Epithelial cell of esophagus (primary cell): ENCODE results near the gene LRMDA.

Experiments used
- DNase-seq: peaks from one replicate; pipeline ENCODE4 v3.0.0; 2010; ENCODE audit warnings: low read depth
- H3K4me3 ChIP-seq: 2 replicates; pipeline ENCODE4 v1.5.1; 2011; ENCODE audit warnings: mild to moderate bottlenecking, low read length, control low read depth
- CTCF ChIP-seq: IDR thresholded peaks from 2 replicates; pipeline ENCODE4 v1.5.1; 2011; ENCODE audit warnings: low read depth, mild to moderate bottlenecking, low read length, control low read depth, inconsistent platforms; ENCODE audit not compliant: insufficient read depth; ENCODE audit errors: missing control alignments

Gene LRMDA

DNA sequence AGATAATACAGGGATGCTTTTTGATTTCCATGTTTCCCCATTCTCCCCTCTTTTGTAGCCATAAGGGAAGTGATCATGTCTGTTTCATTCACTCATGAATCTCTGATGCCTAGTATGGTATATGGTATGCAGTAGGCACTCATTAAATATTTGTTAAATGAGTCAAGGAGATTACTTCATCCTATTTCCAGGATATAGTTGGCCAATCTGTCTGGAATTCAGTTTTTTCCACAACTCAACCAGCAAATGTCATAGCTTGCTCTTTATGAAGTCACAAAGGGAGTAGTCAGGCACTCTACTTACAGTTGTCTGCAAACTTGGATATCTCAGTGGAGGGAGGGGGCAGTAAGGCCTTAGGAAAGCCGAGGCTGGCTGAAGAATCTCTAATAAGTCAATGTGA, 853.6 kb downstream of the LRMDA start:
- DNase-seq, result peak; percentile 79
- no peak for TF ChIP-seq CTCF
- no peak overlapping the region for H3K4me3 ChIP-seq

GRCh38 chr10:76285515-76285914, 854.1 kb downstream of the LRMDA start:
- no peak for DNase-seq

GRCh38 chr10:76286536-76286935, 855.1 kb downstream of the LRMDA start:
- H3K4me3 ChIP-seq, result no peak overlapping the region
- TF ChIP-seq CTCF, result no peak
- no peak for DNase-seq

More at GRCh38 chr10:76285515-76285914, 854.1 kb downstream of the LRMDA start:
- no peak for TF ChIP-seq CTCF
- H3K4me3 ChIP-seq, result no peak overlapping the region

- DNase-seq, result no peak
- no peak for TF ChIP-seq CTCF
- H3K4me3 ChIP-seq, result no peak overlapping the region
Observed at GRCh38 chr10:76287856-76288255, 856.4 kb downstream of the LRMDA start.

DNA sequence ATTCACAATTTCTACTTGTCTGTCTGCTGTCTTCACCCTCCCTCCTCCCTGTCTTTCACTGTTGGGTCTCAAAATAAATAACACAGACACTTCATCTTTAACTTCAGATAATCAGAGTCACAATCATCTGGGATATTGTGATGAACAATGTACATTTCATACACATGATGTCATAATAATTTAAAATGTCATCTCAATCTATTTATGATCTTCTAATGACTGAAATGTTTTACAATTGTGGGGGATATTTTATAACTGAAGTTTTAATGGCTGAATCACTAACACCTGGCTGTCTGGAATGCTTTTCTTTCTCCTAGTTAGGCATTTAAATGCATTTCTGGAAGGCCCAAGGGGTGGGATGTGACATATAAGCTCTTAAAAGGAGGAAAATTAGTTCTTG, 859.8 kb downstream of the LRMDA start:
- TF ChIP-seq CTCF, result no peak
- H3K4me3 ChIP-seq, result no peak overlapping the region
- DNase-seq, result peak; percentile 4

DNA sequence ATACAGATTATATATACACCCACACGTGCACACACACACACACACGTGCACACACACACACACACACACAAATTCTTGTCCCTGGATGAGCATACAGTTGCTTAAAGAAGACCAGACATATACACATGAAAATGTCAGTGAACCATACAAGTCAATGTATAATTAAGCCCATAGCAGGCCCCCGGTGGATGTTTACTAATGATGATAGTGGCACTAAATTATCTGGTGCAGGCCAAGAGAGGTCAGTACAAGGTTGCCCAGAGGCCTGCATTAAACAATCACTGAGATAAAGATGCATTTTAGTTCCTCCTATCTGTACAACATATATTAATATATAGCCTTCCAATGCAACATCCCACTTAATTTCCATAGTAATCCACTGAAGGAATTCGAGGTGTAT, 860.5 kb downstream of the LRMDA start:
- no peak overlapping the region for H3K4me3 ChIP-seq
- DNase-seq, result no peak
- TF ChIP-seq CTCF, result no peak

DNA sequence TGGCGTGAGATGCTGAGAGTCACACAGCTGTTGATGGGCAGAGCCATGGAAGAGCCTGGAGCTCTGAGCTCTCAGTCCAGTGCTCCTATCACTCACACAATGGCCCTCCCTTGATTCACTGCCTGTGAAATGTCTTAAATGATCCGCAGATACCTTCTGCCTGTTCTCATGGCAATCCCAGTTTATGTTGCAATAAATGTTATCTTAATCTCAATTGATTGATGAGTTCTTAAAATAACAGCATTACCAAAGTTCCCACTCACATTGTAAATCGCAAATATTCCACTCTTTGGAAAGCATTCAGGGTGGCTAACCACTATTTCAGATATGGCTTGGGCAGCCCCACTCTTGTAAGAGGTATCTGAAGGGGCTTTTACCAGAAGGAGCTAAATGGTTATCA, 865.5 kb downstream of the LRMDA start:
- H3K4me3 ChIP-seq, result no peak overlapping the region
- DNase-seq, result no peak
- TF ChIP-seq CTCF, result no peak
